Measurements from ENCODE around the gene NUP107. TPM values are rescaled to one million over a fixed set of nuclear protein-coding genes. Genes with fewer than 3 reads are reported as not detected.
"Not testable (repeated sequence)": the region's sequence is repeated elsewhere in the genome, so short reads cannot be mapped to it uniquely, and the experiment has no call there.

The NUP107 gene
- total RNA-seq, 1 donor from 2014 or later, result 30.2 TPM

GRCh38 chr12:68675101-68675842 lies 11.5 kb upstream of the NUP107 start:
- no peaks in the 10 kb centered on the region for H3K36me3 ChIP-seq
- peak overlapping the region; percentile 9 for H3K27ac ChIP-seq
- peak; percentile 32 to 65 for ATAC-seq

GRCh38 chr12:68676854-68677253 lies 9.9 kb upstream of the NUP107 start:
- H3K36me3 ChIP-seq; H3K4me1 ChIP-seq; H3K27me3 ChIP-seq (ENCODE audit: low read depth); DNase-seq; ATAC-seq; intact Hi-C loops (cut with DNase I); H3K27ac ChIP-seq; H3K4me3 ChIP-seq; H3K9me3 ChIP-seq: not testable (repeated sequence)

More at GRCh38 chr12:68675101-68675842, 11.5 kb upstream of the NUP107 start:
- H3K4me1 ChIP-seq, result no peaks in the 10 kb centered on the region
- H3K27me3 ChIP-seq (ENCODE audit: low read depth), result no peaks in the 10 kb centered on the region
- intact Hi-C loops (cut with DNase I), result no loop called here
- TF ChIP-seq CTCF (IDR thresholded peaks at IDR 0.05), result no peak
- peak; percentile 54 for DNase-seq
- no peak overlapping the region for H3K4me3 ChIP-seq
- H3K9me3 ChIP-seq, result no peaks in the 10 kb centered on the region

GRCh38 chr12:68686262-68686594 lies 550 bp upstream of the NUP107 start:
- Histone ChIP-seq H3K27ac (peak overlapping the region; percentile 89), H3K27me3 (ENCODE audit: low read depth) (no peaks in the 10 kb centered on the region), H3K4me3 (peak overlapping the region; percentile 81), H3K36me3 (peaks cover 12% of the 10 kb centered on the region), H3K9me3 (no peaks in the 10 kb centered on the region), H3K4me1 (peaks cover 18% of the 10 kb centered on the region)
- ATAC-seq (no peak), DNase-seq (no peak)
- no peak for TF ChIP-seq CTCF (IDR thresholded peaks at IDR 0.05)
- intact Hi-C loops (cut with DNase I), result no loop called here

GRCh38 chr12:68695454-68695853 lies 8.7 kb downstream of the NUP107 start:
- Histone ChIP-seq H3K27me3 (ENCODE audit: low read depth) (no peaks in the 10 kb centered on the region), H3K4me1 (no peaks in the 10 kb centered on the region), H3K4me3 (no peak overlapping the region), H3K27ac (no peak overlapping the region), H3K9me3 (no peaks in the 10 kb centered on the region), H3K36me3 (peaks cover 89% of the 10 kb centered on the region)
- DNase-seq (no peak), ATAC-seq (no peak)
- intact Hi-C loops (cut with DNase I), result no loop called here
- TF ChIP-seq CTCF (IDR thresholded peaks at IDR 0.05), result no peak

GRCh38 chr12:68699486-68699885 lies 12.7 kb downstream of the NUP107 start:
- H3K9me3 ChIP-seq, result no peaks in the 10 kb centered on the region
- no peaks in the 10 kb centered on the region for H3K27me3 ChIP-seq (ENCODE audit: low read depth)
- no peak overlapping the region for H3K4me3 ChIP-seq
- DNase-seq (no peak), ATAC-seq (no peak)
- intact Hi-C loops (cut with DNase I), result no loop called here
- H3K27ac ChIP-seq, result no peak overlapping the region
- no peaks in the 10 kb centered on the region for H3K4me1 ChIP-seq
- H3K36me3 ChIP-seq, result peaks cover 94% of the 10 kb centered on the region
- no peak for TF ChIP-seq CTCF (IDR thresholded peaks at IDR 0.05)

GRCh38 chr12:68727776-68728175 lies 41.0 kb downstream of the NUP107 start:
- Histone ChIP-seq H3K4me3 (no peak overlapping the region), H3K27ac (no peak overlapping the region), H3K4me1 (no peaks in the 10 kb centered on the region), H3K27me3 (ENCODE audit: low read depth) (no peaks in the 10 kb centered on the region), H3K36me3 (peaks cover 69% of the 10 kb centered on the region), H3K9me3 (no peaks in the 10 kb centered on the region)
- intact Hi-C loops (cut with DNase I), result no loop called here
- no peak for ATAC-seq
- no peak for TF ChIP-seq CTCF (IDR thresholded peaks at IDR 0.05)
- DNase-seq, result no peak

Data from lower lobe of right lung (tissue), 2 donors.